ENCODE results near the gene TBC1D23.
"Not testable (repeated sequence)": the region's sequence is repeated elsewhere in the genome, so short reads cannot be mapped to it uniquely, and the experiment has no call there.

The TBC1D23 gene

DNA sequence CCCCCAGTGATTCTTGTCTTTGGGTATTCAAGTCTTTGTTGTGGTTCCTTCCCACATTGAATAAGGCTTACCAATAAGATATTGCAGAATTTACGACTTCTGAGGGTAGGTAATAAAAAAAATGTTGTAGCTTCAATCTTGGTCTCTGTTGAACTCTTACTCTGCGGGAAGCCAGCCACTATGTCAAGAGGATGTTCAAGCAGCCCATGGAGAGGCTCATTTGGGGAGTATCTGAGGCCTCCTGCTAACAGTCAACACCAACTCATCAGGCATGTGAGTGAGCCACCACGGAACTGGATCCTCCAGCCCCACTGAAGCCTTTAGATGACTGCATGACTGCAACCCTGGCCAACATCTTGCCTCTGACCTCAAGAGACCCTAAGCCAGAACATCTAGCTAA lies 3.2 kb upstream of the TBC1D23 start:
- no peak for DNase-seq

DNA sequence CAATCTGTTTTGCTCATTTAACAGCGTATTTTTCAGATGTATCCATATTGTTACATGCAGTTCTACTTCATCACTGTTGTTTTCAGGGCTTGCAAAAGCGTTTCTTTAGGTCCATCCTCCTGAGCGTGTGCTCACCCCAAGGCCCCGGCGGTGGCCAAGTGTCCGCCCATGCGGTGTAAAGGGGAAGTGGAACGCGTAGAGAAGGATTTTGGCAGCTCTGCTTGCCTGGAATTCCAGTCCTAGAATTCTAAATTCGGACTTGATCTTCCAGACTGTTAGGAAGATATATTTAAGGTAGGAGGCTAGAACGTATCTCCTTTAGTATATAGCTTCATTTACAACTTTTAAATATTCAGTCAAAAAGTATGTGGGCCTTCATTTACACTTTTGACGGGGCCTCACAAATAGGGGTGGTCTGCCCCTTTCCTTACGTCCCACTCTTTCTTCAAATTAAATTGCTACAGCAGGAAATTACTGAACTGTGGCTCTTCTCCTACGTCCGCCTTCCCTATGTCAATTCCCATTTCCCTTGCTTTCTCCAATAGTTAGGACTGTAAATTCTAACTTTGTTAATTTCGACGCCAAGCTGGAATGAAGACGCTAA lies 609 bp upstream of the TBC1D23 start:
- peak; percentile 44 to 54 (median 53) for DNase-seq

DNA sequence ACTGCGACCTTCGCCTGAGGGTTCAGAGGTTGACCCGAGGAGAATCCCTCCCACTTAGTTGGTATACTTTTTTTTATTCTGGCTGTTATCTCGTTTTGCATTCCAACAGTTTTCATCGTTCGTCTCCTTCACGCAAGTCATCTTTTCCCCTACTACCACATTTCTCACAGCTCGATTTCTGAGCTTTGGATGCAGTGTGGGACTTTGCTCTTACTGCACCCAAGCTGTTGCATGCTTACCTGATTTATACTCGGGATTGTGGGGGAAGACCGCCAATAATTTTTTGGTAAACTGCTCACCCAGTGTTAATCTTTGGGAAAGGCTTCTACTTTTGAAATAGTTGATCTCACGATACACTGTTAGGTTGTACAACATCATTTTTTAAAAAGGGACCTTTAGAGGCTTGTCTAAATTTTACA lies 702 bp downstream of the TBC1D23 start:
- DNase-seq: no peak

DNA sequence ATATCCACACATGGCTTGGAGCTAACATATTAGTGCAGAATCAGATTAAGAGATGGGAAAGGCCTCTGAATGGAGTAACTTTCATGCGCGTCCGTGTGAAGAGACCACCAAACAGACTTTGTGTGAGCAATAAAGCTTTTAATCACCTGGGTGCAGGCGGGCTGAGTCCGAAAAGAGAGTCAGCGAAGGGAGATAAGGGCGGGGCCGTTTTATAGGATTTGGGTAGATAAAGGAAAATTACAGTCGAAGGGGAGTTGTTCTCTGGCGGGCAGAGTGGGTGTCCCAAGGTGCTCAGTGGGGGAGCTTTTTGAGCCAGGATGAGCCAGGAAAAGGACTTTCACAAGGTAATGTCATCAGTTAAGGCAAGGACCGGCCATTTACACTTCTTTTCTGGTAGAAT lies 2.1 kb downstream of the TBC1D23 start:
- not testable (repeated sequence) for DNase-seq

GRCh38 chr3:100263583-100263982 lies 2.8 kb downstream of the TBC1D23 start:
- DNase-seq: no peak

DNA sequence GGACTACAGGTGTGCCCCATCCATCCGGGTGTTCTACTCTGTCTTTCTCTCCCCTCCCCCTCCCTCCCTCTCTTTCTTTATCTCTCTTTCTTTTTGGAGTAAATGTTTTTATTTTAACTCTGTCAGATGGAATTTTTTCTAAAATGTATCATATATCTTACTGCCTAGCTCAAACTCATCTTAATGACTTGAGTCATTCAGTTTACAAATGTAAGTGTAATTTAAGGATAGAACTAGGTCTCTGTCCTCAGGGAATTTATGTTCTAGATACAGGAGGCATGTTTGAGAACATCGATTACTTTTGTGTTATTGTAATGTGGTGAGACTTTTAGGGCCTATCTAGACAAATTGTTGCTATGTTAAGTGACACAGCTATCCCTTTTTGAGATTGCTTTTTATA lies 3.5 kb downstream of the TBC1D23 start:
- DNase-seq: no peak

GRCh38 chr3:100265016-100265415 lies 4.2 kb downstream of the TBC1D23 start:
- DNase-seq: no peak

- DNase-seq: no peak
Observed at GRCh38 chr3:100266531-100266930, 5.7 kb downstream of the TBC1D23 start.

- DNase-seq: no peak
Observed at GRCh38 chr3:100268156-100268555, 7.4 kb downstream of the TBC1D23 start.

DNA sequence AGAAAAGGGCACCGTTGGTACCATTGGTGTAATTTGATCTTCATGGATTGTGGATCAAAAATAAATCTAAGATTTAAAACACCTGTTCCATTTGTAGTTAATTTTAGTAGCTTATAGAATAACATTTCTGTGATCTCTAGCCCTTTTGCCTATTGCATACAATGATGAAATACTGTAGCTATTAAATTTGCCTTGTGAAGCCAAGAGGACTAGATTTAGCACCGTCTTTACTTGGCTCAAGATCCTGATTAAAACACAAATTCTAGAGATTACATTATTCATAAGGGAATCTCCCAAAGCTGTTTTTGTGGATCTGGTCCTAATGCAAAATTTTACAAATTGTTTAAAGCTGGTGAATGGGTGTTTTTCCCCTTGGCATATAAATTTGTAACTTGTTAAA lies 8.2 kb downstream of the TBC1D23 start:
- DNase-seq: peak in 1 of 3 donors; percentile 11

- peak in 2 of 3 donors; percentile 26 to 45 for DNase-seq
Observed at GRCh38 chr3:100269410-100270214, 8.8 kb downstream of the TBC1D23 start.

GRCh38 chr3:100270215-100270583 lies 9.4 kb downstream of the TBC1D23 start:
- peak in 1 of 3 donors; percentile 17 for DNase-seq

DNA sequence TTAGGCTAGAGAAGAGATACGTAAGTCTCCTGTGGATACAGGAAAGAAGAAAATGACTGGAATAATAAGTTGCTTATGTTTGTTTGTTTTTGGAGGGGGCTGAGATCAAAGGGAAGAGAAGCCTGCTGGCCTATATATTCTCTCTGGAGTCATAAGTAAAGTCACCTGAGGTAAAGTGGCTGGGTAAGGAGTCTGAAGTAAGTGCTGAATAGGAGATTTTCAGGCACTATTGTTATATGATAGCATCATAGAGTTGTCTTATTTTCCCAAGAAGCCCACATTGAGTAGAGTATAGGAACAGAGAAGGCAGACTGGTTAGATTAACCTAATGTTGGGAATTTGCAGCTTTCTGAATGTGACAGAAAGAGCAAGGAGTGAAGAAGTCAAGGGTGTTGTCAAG lies 10.7 kb downstream of the TBC1D23 start:
- DNase-seq: peak in 1 of 3 donors; percentile 10

GRCh38 chr3:100272797-100273611 lies 12.2 kb downstream of the TBC1D23 start:
- DNase-seq: peak in 1 of 3 donors; percentile 7

DNA sequence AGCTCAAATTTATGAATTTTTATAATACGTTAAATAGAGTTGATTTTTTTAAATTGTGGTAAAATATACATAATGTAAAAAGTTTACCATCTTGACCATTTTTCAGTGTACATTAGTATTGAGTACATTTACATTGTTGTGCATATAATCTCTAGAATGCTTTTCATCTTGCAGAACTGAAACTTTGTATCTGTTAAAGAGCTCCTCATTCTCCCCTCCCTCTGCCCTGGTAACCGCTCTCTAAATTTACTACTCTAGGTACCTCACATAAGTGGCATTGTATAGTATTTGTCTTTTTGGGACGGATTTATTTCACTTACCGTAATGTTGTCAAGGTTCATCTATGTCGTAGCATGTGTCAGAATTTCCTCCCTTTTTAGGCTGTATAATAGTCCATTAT lies 13.6 kb downstream of the TBC1D23 start:
- DNase-seq: no peak

DNA sequence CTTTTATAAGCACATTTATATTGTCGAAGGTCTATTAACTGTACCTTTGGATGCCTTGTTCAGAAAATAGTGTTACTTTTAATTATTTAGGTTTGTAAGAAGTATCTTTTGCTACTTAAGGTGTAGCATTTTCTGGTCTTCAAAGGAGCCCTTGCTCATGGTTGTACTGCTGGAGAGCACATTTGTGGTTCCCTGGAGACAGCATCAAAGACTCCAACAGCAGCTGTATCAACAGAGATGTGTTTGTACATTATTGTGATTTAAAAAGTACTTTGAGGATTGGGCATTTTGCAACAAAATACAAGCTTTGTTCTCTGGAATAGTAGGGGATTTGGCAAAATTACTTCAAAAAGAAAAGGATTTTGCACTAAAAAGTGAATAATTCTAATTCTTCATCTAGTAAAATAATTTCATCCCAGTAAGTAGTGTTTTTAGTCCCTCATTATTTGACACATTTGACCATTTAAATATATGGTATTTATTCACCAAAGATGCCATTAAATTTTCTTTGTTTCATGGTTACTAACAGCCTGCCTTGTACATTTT lies 16.5 kb downstream of the TBC1D23 start:
- peak in 1 of 3 donors; percentile 8 for DNase-seq

- peak in 1 of 3 donors; percentile 18 for DNase-seq
Observed at GRCh38 chr3:100278910-100279309, 18.1 kb downstream of the TBC1D23 start.

DNA sequence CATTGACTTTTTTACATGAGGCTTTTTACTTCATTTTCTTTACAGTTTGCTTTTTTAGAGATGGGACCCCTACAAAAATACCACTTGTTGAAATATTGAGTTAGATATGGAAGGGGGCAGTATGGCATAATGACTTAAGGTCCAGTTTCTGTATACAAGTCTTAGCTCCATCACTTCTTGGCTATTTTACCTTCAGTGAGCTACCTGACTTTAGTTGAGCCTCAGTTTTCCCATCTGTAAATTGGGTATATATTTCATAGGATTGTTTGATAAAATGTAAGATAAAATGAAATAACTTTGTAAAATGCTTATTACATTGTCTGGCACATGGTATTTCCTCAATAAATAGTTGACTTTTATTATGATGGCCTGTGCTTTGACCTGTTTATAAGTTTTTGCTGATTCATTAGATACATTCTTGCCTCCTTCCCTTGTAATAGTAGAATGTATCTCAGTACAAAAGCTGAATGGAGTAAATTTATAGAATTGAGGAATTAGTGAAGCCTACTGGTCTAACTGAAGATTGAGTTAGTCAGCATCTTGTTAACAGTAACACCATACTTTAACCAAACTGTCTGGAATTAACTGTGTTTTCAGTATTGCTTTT lies 27.6 kb downstream of the TBC1D23 start:
- DNase-seq: no peak

GRCh38 chr3:100289339-100289738 lies 28.5 kb downstream of the TBC1D23 start:
- peak; percentile 29 to 40 (median 33) for DNase-seq

GRCh38 chr3:100295089-100295488 lies 34.3 kb downstream of the TBC1D23 start:
- DNase-seq: peak in 1 of 3 donors; percentile 15

GRCh38 chr3:100297784-100298183 lies 37.0 kb downstream of the TBC1D23 start:
- peak in 1 of 3 donors; percentile 20 for DNase-seq

GRCh38 chr3:100299016-100299415 lies 38.2 kb downstream of the TBC1D23 start:
- DNase-seq: peak; percentile 48 to 80 (median 79)

DNA sequence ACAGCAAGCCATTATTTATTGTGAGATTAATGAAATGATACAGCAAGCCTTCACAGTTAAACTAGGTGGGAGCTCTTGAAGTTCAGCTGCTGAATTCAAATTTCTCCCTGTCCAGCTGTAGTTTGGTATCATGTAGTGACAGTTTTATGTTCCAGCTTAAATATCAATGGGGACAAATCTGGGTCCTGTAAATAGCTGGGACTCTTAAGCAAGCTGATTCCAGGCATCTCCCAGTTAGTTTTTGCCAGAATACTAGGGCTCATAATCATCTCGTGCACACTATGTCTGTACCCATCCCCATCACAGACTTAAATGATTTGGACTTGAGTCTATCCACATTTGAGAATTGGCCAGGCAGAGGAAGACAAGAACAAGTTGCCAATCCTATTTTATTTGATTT lies 45.9 kb downstream of the TBC1D23 start:
- peak in 1 of 3 donors; percentile 15 for DNase-seq

Data from suppressor macrophage treated with lipopolysaccharide for 1 hour (primary cell).